Myometrial cell (primary cell): ENCODE results near the gene CCDC144A. TPM values are rescaled to one million over a fixed set of nuclear protein-coding genes. Genes with fewer than 3 reads are reported as not detected.

Experiments used
- total RNA-seq: library from RNA; depleted of rRNA; stranded (reverse); fragments of >200 nt; gene quantifications from 2 replicates; pipeline ENCODE4 v1.2.3, GENCODE V29; 2015

CCDC144A gene, protein sequence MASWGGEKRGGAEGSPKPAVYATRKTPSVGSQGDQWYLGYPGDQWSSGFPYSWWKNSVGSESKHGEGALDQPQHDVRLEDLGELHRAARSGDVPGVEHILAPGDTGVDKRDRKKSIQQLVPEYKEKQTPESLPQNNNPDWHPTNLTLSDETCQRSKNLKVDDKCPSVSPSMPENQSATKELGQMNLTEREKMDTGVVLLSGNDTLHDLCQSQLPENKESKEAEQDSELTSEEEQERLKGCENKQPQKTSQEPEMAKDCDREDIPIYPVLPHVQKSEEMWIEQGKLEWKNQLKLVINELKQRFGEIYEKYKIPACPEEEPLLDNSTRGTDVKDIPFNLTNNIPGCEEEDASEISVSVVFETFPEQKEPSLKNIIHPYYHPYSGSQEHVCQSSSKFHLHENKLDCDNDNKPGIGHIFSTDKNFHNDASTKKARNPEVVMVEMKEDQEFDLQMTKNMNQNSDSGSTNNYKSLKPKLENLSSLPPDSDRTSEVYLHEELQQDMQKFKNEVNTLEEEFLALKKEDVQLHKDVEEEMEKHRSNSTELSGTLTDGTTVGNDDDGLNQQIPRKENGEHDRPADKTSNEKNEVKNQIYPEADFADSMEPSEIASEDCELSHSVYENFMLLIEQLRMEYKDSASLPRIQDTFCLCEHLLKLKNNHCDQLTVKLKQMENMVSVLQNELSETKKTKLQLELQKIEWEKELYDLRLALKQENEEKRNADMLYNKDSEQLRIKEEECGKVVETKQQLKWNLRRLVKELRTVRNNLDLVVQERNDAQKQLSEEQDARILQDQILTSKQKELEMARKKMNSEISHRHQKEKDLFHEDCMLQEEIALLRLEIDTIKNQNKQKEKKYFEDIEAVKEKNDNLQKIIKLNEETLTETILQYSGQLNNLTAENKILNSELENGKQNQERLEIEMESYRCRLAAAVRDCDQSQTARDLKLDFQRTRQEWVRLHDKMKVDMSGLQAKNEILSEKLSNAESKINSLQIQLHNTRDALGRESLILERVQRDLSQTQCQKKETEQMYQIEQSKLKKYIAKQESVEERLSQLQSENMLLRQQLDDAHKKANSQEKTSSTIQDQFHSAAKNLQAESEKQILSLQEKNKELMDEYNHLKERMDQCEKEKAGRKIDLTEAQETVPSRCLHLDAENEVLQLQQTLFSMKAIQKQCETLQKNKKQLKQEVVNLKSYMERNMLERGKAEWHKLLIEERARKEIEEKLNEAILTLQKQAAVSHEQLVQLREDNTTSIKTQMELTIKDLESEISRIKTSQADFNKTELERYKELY (N-terminal part only)
- total RNA-seq: under 0.01 and 0.71 TPM in 2 replicates

DNA sequence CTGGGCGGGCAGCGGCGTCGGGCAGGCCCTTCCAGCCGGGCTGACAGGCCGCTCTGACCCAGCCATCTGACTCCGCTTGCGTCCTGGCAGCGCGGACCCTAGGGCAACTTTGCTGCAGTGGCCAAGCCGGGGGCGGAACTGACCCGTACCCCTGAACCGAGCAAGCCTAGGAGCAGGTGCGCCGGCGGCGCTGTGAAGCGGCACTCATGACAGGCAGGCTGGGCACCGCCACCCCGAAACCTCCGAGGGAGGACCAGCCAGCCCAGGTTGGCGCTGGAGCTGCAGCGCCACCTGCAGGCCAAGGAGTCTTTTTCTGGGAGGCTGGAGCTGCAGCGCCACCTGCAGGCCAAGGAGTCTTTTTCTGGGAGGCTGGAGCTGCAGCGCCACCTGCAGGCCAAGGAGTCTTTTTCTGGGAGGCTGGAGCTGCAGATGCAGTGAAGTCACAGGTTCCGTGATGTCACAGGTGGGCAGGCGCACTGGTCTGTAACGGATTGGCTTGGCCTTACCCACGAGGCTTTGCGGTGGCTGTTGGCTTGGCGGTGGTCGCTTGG lies at the start of gene CCDC144A:
Gene CCDC144A, plus strand, starts transcription at position 511 of the 551 bp plus-strand sequence. CDS start 160 bp downstream, outside the sequence.

GRCh38 chr17:16653367-16654041 lies 36.5 kb upstream of the CCDC144A start, which contains the start of gene ZNF624:
Gene ZNF624, minus strand, starts transcription at chr17:16653850.

Other genes starting within 250 kb of the CCDC144A start
- gene LRRC75A, start 198.0 kb upstream of the CCDC144A start, total RNA-seq: 0.29 and 1.8 TPM in 2 replicates
- 4.6 and 5.7 TPM in 2 replicates for gene ZNF287, start 121.0 kb upstream of the CCDC144A start, total RNA-seq
- gene ZNF624, start 36.4 kb upstream of the CCDC144A start, total RNA-seq: 1.8 and 2.6 TPM in 2 replicates